Motor neuron (in vitro differentiated cells): ENCODE results near the gene IL3. TPM values are rescaled to one million over a fixed set of nuclear protein-coding genes. Genes with fewer than 3 reads are reported as not detected.
A peak's percentile ranks its signal among the peaks of the same experiment; 100 is the strongest.

Experiments used
- ATAC-seq, 8 experiments: fragments of 200-7000 bp; cut with Tn5 transposase; replicated peaks in 6 of 8; 2 replicates each; pipeline ENCODE4 v1.8.0; 2021; ENCODE audit warnings: mild to moderate bottlenecking in 8 of 8, moderate library complexity in 8 of 8
- H3K27ac ChIP-seq, 2 donors: fragments of 250-450 bp; sonication (Bioruptor Pico); 2 replicates each; pipeline ENCODE4 v1.9.0; 2021; ENCODE audit warnings: antibody characterized with exemption in 2 of 2, mild to moderate bottlenecking in 2 of 2, moderate library complexity in 1 of 2
- H3K4me1 ChIP-seq, 2 donors: fragments of 250-450 bp; sonication (Bioruptor Pico); replicated peaks in 1 of 2; 2 replicates each; pipeline ENCODE4 v1.6.1; 2021; ENCODE audit warnings: antibody characterized with exemption in 2 of 2, mild to moderate bottlenecking in 2 of 2, moderate library complexity in 1 of 2
- H3K4me3 ChIP-seq, 5 donors: fragments of 250-450 bp; sonication (Bioruptor Pico); 2 replicates each; pipeline ENCODE4 v1.9.0; 2021; ENCODE audit warnings: antibody characterized with exemption in 5 of 5, mild to moderate bottlenecking in 5 of 5, moderate library complexity in 4 of 5
- WGBS, 10 experiments: fragments of 450-650 bp; shearing (Covaris generic); methylation state at CpG; one replicate each; pipeline ENCODE4 v1.0.0; 2022; 5-methylcytosine and 5-hydroxymethylcytosine counted together
- in situ Hi-C, 9 experiments: fragments of 400-800 bp; cut with MboI; loops; one replicate each; pipeline ENCODE4 v1.15.0; 2021; ENCODE audit warnings: low sequenced_read_pairs in 9 of 9, low pct_unique_long_range_greater_than_20kb in 2 of 9; ENCODE audit not compliant: unreplicated experiment in 9 of 9
- total RNA-seq, 8 experiments: library from RNA; unstranded; fragments of 300-600 nt; gene quantifications; 2 replicates each; pipeline versions ENCODE4 v1.2.3 to v1.2.4, GENCODE V29; 2022

The IL3 gene
- total RNA-seq, 8 experiments from 2014 or later: 0.38 TPM; not detected in 7

DNA sequence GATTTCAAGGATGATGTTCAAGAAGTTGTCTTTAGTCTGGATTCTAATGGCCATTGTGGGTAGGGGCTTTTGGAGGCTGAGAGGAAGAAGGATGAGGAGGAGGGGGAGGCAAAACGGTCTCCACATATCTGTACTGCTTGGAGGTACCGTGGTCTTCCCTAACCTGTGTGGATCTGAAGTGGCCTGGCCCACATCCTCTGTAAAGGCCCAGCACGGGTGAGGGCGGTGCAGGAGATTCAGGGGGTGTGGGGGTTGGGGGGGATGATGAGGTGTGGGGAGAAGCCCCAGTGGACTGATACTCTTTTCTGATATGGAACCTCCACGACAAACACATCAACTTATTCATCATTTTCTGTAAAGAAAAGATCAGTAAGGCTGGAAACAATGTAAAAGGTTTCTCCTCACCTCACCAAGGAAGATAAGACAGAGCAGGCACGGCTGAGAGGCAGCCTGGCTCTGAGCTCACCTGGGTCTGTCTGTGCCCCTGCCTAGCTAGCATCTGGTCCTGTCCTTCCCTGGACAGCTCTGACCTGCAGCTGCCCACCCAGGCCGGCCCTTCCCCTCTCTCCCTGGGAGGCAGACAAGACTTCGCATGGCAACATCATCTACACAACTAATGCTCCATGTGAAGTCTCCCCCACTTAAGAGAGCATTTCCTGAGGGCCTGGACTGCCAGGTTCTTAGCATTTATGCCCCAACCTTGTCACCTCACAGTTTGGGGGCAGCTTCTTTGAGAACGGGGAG lies 5.6 kb upstream of the IL3 start:
- in situ Hi-C loops: no loop called here
- WGBS, 10 experiments: 67 to 100% (median 80%) methylated on average over 1 to 2 of the region's 9 CpGs; no CpG with 5 or more reads in 5 of the 10 experiments

DNA sequence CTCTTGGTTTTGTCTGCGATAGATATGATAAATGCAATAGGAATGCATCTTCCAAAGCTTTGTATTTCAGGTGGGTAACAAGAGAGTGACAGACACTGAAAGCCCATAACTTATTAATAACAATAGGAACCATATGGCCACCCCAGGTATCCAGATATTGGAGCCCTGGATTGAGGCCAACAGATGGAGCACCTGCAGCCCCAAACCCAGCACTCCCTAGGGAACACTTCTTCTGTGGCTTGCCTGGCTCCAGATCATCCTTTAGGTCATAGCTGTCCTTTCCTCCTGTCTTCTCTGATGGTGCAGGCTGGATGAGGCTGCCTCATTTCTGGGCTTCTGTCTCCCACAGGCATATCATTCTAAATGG lies 5.0 kb upstream of the IL3 start:
- Histone ChIP-seq H3K4me3 (no peak overlapping the region), H3K27ac (no peak overlapping the region), H3K4me1 (peaks cover 3 to 5% of the 10 kb centered on the region in 2 donors)
- no peak for ATAC-seq
- in situ Hi-C loops: no loop called here
- WGBS, 10 experiments: 40 to 100% (median 100%) methylated on average over 1 of the region's 1 CpG; no CpG with 5 or more reads in 6 of the 10 experiments

More for the DNA sequence above, 5.6 kb upstream of the IL3 start:
- H3K4me1 ChIP-seq: peaks cover 3 to 5% of the 10 kb centered on the region in 2 donors
- no peak overlapping the region for H3K27ac ChIP-seq
- ATAC-seq: no peak
- no peak overlapping the region for H3K4me3 ChIP-seq

DNA sequence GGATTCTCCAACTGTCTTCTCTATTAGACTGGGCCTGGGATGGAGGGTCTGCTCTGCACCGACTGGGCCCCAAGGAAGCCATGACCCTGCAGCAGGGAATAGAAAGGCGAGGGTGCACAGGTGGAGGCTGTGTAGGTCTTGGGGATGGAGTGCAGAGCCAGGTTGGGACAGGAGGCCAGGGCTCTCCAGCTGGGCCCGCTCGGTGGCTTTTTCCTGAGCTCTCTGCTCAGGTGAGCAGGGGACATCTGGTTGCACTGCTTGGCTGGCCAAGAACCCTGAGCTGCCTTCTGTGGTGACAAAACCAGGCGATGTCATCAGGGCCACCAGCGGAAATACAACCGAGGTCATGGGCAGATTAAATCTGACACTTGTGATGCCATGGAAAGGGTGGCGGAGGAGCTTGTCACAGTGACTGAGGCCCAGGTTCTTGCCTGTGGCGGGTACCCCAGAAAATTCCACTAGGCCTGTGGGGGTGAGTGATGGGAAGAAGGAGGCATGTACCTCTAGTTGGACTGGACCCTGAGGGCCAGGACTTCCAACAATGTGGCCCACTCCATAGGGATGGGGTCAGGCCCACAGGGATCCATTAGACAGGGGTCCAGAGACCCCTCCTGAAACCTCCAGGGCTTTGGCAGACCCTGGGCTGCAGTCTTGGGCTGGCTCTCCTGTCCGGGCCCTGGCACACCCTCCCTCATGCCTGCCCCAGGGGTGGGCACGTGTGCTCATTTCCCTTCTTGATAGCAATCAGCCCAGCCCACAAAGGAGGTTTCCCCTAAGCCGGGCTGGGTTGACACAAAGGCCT lies 4.4 kb upstream of the IL3 start:
- in situ Hi-C loops: no loop called here
- ATAC-seq: peak in 3 of 8 experiments; percentile 44 to 90 (median 61)
- Histone ChIP-seq H3K27ac (no peak overlapping the region), H3K4me3 (no peak overlapping the region), H3K4me1 (peaks cover under 1% of the 10 kb centered on the region in 2 donors)
- 13 to 100% (median 82%) methylated on average over 3 to 4 of the region's 12 CpGs; no CpG with 5 or more reads in 5 of the 10 experiments for WGBS, 10 experiments

DNA sequence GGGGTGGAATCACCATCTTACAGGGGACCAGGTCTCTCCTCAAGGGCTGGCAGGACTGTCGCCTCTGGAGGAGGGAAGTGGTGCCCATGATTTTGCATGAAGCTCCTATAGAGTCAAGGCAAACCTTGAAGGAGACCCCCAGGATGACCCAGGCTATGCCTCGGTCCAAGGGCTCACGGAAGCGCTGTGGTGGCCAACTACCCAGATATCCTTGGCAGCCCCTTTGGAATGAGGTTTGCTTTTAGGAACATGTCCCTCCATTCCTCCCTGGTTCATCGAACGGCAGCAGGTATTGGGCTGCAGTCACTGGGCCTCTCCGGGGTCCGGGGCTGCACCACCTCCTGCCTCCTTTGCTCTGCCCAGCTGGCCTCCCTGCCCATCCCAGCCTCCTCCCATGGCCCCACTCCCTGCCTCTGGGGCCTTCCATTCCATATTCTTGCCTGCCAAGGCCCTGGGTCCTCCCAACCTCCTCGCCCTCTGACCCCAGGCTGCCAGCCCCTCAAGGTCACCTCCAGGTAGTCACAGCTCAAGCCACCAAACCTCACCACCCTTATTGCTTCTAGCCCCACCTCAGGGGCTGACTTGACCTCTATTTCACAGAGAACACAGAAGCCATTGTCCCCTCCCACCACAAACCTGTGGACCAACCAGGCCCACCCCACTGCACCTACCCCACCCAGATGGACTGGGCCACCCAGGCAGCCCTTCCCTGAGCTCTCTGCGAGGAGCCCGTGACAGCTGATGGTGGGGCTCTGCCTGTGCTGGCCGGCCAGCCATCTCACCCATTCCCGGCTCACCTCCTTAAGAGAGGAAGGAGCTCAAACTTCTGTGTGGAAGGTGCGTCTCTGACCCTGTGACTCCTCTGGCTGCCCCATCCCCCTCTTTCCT lies 3.6 kb upstream of the IL3 start:
- in situ Hi-C loops: no loop called here
- ATAC-seq: no peak
- Histone ChIP-seq H3K4me3 (no peak overlapping the region), H3K4me1 (no peaks in the 10 kb centered on the region), H3K27ac (no peak overlapping the region)
- WGBS, 10 experiments: 50 to 93% (median 73%) methylated on average over 3 to 4 of the region's 14 CpGs; no CpG with 5 or more reads in 7 of the 10 experiments

DNA sequence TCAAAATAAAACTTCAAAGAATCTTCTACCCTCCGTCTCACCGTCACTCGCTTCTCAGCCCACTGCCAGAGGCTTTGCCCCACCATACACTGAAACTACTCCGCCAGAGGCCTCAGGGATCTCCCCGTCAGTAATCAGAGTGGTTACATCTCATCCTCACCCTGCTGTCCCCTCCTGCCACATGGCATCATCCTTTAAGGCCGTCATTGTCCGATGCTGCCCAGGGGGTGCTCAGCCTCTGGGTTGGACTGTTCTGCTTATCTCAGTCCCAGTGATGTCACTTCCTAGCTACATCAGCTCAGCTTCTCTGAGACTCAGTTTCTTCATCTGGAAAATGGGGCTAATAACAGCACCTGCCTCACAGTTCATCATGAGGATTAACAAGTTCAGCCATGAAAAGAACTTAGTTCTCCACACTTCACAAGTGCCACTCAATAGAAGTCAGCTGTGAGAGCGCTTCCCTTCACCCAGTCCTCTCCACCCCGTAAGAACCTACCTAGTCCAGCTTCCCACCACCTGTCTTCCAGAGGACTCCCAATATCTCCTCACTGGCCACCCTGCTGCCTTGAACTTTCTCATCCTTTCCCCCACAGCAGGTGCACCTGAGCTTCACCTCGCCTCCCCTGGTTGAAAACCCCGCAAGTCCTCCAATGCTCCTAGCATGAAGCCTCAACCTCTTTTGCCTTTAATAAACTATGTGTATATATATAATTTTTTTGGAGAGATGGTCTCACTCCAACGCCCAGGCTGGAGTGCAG lies 2.8 kb upstream of the IL3 start:
- in situ Hi-C loops: no loop called here
- WGBS, 10 experiments: 11 to 100% (median 80%) methylated on average over 1 to 5 of the region's 12 CpGs; no CpG with 5 or more reads in 2 of the 10 experiments
- no peaks in the 10 kb centered on the region for H3K4me1 ChIP-seq
- no peak for ATAC-seq
- no peak overlapping the region for H3K27ac ChIP-seq
- H3K4me3 ChIP-seq: no peak overlapping the region

DNA sequence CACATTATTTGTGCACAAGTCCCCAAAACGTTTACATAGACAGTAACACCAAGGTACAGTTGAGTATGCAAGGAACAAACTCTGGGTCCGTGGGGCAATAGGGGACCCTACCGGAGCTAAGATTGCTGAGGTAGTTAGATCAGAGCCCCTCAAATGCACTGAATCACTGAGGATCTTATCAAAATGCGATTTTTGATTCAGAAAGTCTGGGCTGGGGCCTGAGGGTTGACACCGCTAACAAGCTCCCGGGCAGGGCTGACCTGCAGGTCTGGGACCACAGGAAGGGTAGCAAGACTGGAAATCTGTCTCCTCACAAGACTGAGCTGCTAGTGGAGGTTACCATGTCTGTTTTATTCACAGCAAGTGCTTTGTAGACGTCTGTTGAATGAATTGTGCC lies 1.8 kb upstream of the IL3 start:
- in situ Hi-C loops: no loop called here
- 28 to 86% (median 59%) methylated on average over 1 to 6 of the region's 7 CpGs; no CpG with 5 or more reads in 2 of the 10 experiments for WGBS, 10 experiments

DNA sequence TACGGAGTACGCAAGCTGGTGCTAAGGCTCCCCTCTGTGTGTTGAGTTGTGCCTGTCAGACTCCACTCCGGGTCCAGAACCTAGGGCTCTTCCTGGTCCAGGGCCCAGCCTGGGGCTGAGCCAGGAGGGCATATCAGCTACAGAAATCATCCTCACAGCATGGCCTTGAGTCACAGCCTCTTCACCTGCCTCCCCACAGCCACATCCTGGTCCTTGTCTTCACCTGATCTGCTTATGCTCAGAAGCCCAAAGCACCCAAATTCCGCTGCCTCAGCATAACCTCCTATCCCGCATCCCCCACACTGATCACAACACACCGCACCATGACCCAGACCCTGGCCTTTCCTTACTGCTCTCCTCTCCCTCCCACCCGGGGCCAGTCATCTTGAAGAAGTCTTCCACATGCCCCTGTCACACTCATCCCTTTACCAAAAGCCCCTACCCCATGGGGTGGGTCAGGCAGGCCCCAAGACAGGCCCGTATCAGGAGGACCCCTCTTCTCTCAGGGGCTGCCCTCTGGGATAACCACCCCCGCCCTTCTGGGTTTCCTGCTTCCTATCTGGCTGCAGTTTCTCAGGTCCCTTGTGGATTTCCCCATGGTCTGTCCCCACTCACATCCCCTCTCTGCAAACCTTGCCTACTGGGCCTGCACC lies 1.3 kb upstream of the IL3 start:
- in situ Hi-C loops: no loop called here
- no peak for ATAC-seq
- H3K4me3 ChIP-seq: no peak overlapping the region
- no peak overlapping the region for H3K27ac ChIP-seq
- WGBS, 10 experiments: 60 to 81% (median 71%) methylated on average over 2 to 5 of the region's 9 CpGs; no CpG with 5 or more reads in 6 of the 10 experiments
- H3K4me1 ChIP-seq: no peaks in the 10 kb centered on the region

More for the DNA sequence above, 1.8 kb upstream of the IL3 start:
- no peak overlapping the region for H3K27ac ChIP-seq
- no peak overlapping the region for H3K4me3 ChIP-seq
- no peak for ATAC-seq
- no peaks in the 10 kb centered on the region for H3K4me1 ChIP-seq

DNA sequence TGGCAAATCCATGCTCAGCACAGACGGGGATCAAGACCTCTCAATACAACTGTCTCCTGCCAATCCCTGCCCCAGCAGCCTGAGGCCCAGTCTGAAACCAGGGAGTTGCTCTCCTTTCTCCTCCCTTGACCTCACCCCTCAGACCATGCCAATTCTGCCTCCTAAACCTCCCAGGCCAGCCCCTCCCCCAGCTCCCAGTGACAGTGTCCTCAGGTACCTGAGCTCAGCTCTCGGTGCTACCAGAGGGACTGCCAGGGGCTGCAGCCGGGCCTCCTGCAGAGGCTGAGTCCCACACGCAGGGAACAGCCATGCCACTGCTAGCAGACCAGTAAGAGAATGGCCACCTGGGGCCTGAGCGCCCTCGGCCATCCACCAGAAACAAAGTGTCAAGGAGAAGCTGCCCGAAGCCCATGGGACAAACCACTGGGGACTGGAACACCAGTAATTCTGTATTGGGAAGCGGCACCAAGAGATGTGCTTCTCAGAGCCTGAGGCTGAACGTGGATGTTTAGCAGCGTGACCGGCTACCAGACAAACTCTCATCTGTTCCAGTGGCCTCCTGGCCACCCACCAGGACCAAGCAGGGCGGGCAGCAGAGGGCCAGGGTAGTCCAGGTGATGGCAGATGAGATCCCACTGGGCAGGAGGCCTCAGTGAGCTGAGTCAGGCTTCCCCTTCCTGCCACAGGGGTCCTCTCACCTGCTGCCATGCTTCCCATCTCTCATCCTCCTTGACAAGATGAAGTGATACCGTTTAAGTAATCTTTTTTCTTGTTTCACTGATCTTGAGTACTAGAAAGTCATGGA lies 557 bp upstream of the IL3 start:
- no peak for ATAC-seq
- Histone ChIP-seq H3K4me1 (no peaks in the 10 kb centered on the region), H3K4me3 (no peak overlapping the region), H3K27ac (no peak overlapping the region)
- in situ Hi-C loops: no loop called here
- 50 to 96% (median 82%) methylated on average over 1 to 8 of the region's 13 CpGs; no CpG with 5 or more reads in 4 of the 10 experiments for WGBS, 10 experiments

DNA sequence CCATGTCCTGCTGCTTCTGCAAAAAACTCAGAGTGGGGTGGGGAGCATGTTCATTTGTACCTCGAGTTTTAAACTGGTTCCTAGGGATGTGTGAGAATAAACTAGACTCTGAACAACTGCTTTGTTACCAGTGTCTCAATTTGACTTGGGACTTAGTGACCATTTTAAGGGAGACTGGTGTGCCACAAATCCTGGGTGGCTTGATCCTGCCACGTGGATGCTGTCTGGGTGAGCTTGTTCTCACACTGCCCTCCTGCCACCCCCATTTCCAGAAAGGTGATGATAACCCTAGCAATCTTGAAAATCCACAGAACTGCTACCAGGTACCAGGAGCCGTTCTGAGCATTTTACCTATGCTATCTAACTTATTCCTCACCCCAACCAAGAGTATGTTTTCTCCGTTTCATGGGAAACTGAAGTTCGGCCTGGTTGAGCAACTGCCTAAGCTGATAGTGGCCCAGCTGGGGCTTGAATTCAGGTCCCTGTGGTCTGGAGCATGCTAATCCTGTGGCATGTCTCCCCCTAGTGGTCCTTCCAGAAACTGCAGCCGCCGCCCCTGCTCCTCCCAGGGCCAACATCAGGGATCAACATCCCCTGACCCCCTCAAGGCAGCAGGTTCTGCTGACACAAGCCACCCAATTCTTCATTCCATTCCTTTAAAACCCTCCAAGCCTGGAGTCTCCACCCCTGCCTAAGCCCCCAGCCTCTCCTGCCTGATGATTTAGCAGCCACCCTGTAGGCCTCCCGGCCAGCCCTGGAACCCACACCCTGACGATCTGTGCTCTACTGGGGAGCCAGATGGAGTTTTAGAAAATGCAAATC lies 2.8 kb downstream of the IL3 start:
- Histone ChIP-seq H3K4me1 (no peaks in the 10 kb centered on the region), H3K4me3 (no peak overlapping the region), H3K27ac (no peak overlapping the region)
- ATAC-seq: peak in 6 of 8 experiments; percentile 28 to 81 (median 63)
- in situ Hi-C loops: no loop called here
- 10 to 67% (median 44%) methylated on average over 1 to 5 of the region's 9 CpGs; no CpG with 5 or more reads in 3 of the 10 experiments for WGBS, 10 experiments

DNA sequence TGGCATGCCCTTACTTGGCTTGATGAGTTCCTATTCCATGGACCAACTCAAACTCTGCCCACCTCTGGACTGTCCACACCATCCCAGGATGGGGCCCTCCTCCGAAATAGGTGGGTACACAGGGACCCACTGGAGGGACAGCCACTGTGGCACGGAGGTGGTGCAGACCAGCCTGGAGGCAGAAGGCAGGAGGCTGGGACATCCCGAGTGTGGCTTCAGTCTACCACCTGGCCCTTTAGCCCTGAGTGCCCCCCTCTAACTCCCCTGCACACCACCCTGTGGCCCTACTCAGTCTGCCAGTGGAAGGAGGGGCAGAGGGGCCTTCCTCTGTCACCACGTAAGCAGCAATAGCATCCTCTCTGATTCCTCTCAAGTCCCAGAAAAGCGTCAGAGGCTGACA lies 3.7 kb downstream of the IL3 start:
- in situ Hi-C loops: no loop called here
- Histone ChIP-seq H3K4me1 (no peaks in the 10 kb centered on the region), H3K4me3 (no peak overlapping the region), H3K27ac (no peak overlapping the region)
- 0 to 57% (median 37%) methylated on average over 1 to 3 of the region's 5 CpGs; no CpG with 5 or more reads in 6 of the 10 experiments for WGBS, 10 experiments
- ATAC-seq: no peak
